GM21367 (cell line): ENCODE measurements around the gene ME1.
"Not testable (repeated sequence)": the region's sequence is repeated elsewhere in the genome, so short reads cannot be mapped to it uniquely, and the experiment has no call there.

Experiments
- ATAC-seq: cut with Tn5 transposase; IDR thresholded peaks from one replicate; pipeline ENCODE4 v1.9.1; 2021; ENCODE audit not compliant: unreplicated experiment

The ME1 gene

DNA sequence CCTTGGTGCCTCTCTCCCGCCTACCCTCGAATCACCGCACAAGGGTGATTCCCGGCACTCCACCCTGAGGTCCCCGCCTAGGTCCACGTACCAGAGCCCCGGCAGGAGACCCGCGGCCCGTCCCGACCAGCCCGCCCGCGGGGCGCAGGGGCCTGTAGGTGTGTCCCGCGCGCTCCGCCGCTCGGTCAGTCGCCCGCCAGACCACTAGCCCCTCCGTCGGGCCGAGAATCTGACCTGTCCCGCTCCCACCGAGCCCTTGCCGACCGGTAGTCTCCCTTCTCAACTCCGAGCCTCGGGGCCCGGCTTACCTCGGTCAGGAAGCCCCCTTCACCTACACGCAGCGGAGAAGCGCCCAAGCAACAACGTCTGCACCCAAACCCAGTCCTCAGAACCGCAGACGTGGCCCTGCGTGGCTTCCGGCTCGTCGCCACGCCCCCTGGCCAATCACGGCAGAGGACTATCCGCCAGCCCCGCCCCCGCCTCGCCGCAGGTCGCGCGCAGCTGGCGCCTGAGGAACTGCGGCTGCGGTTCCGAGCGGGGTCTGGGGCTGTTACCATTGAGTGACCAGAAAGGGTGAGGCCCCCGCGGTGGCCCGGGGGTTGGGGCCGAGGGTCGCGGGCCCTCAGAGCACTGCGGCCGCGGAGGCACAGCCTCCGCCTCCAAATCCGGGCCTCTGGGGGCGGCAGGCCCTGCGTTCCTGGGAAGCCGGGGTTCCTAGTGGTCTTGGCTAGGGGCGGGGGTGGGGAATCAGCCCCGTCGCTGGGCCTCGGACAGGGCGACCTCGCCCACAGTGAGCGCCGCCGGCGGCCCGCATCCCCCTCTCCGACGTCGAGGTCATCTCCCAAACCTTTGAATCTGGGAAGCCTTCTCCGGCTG, 237.7 kb downstream of the ME1 start, which contains the start of the genes PGM3 and RWDD2A:
Gene PGM3 (minus strand): TSS at position 395 of the 876 bp plus-strand sequence. CDS start 2,253 bp downstream, outside the sequence.
Gene RWDD2A (plus strand): TSS at position 487 of the 876 bp plus-strand sequence. CDS start 1,095 bp downstream, outside the sequence.
- peak; percentile 97 for ATAC-seq

- no peak for ATAC-seq
Observed at GRCh38 chr6:83192456-83192855, 238.4 kb downstream of the ME1 start.

- ATAC-seq = not testable (repeated sequence)
Observed at GRCh38 chr6:83191974-83192373, 238.9 kb downstream of the ME1 start.

- no peak for ATAC-seq
Observed at GRCh38 chr6:83190626-83191025, 240.2 kb downstream of the ME1 start.

- ATAC-seq = no peak
Observed at GRCh38 chr6:83188501-83188900, 242.3 kb downstream of the ME1 start.

DNA sequence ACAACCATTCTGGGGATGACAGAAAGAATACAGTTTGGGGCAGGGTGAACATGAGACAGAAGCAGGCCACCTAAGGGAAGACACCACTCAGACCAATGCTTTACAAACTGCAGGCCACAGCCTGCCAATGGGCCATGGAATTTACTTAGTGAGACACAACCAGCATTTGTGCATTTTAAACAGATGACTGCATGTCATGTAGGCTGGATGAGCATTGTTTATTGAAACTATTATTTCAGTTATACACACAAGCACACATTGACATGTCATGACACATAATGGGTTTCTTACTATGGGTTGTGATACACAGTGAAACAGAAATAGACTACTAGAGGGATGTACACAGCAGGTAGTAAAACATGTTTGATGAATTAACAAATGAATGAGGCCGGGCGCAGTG, 245.8 kb downstream of the ME1 start:
- ATAC-seq = no peak

GRCh38 chr6:83183082-83183828, 247.6 kb downstream of the ME1 start:
- ATAC-seq = no peak

GRCh38 chr6:83182114-83182513, 248.7 kb downstream of the ME1 start:
- ATAC-seq = no peak

DNA sequence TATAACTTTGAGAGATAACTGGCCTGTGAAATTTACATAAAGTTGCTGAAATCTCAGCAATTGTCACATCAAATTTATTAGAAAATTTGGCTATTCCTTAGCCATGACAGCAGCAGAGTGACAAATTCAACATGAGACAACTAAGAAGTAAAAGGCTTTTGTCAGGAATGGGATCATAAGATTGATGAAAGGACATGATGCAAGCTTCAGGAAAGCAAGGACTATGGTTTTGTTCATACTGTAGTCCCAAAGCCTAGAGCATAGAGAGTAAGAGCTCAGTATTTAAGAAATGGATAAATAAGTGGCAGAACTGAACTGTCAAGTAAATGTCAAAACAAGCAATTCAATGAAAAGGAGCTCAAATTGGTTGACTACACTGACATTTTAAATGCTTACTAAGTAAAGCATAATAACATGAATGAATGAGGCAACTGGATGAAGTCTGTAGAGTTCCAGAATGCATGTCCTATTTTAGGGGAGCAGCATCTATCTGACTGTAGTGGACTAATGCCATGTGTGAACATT, 250.4 kb downstream of the ME1 start:
- ATAC-seq = no peak

- ATAC-seq = no peak
Observed at GRCh38 chr6:83176246-83176645, 254.6 kb downstream of the ME1 start.

GRCh38 chr6:83169511-83169910, 261.3 kb downstream of the ME1 start:
- no peak for ATAC-seq

DNA sequence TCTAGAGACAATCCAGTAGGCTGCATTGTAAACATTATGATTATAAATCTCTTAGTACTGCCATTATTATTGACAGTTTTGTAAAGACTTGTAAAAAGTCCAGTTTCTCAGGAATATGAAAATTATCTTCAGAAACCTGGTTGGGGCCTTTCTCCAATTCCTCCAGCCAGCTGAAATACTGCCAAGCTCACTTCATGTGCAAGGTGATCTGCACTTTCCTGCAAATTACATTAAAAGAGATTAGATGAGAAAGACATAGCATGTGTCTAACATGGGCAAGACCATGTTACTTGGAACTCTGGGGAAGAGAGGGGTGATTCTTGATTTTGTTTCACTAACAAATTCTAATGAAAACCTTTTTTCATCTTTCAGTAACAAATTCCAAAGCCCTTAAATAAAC, 261.7 kb downstream of the ME1 start:
- ATAC-seq = no peak

GRCh38 chr6:83168556-83168955, 262.3 kb downstream of the ME1 start:
- ATAC-seq = no peak

GRCh38 chr6:83167726-83168278, 263.0 kb downstream of the ME1 start:
- no peak for ATAC-seq
